HepG2 (cell line): ENCODE data around the gene THBD. TPM values are rescaled to one million over a fixed set of nuclear protein-coding genes. Genes with fewer than 3 reads are reported as not detected.

ENCODE experiments used
- ATAC-seq: fragments of 200-7000 bp; cut with Tn5 transposase; 3 replicates; pipeline ENCODE4 v1.9.1; 2020; ENCODE audit warnings: mild to moderate bottlenecking, moderate library complexity
- BruUV-seq: library from RNA; stranded (reverse); fragments of 400-500 nt; replicated peaks from 2 replicates; lab custom pipeline; 2021; lab: Mats Ljungman, UMichigan
- CTCF ChIA-PET: fragments of 300-600 bp; formaldehyde crosslinking; extraction: SDS; loops from one replicate; lab custom pipeline; 2021; ENCODE audit warnings: low total read pairs, inconsistent platforms, low intra/inter-chr PET ratio; lab: Yijun Ruan, JAX
- POLR2A ChIA-PET: fragments of 350-600 bp; sonication (Branson Sonifier 250); formaldehyde crosslinking; loops from one replicate; lab custom pipeline; 2020; ENCODE audit warnings: antibody characterized with exemption, inconsistent platforms; lab: Yijun Ruan, JAX
- DNase-seq: peaks from one replicate; pipeline ENCODE4 v3.0.0-alpha.2; 2015; ENCODE audit warnings: low spot score
- FAIRE-seq: peaks from 3 replicates; lab custom pipeline; 2011; peaks lifted over from hg19 to GRCh38; lab: Jason Lieb, UNC
- H2AFZ ChIP-seq: one replicate; pipeline ENCODE4 v1.6.1; 2011; ENCODE audit warnings: low read length, inconsistent platforms
- H3K27ac ChIP-seq: fragments of 300-600 bp; 3 replicates; pipeline ENCODE4 v1.8.0; 2011; ENCODE audit warnings: mixed run types, mild to moderate bottlenecking, mixed read lengths, low read length, inconsistent platforms; ENCODE audit not compliant: insufficient read depth; ENCODE audit errors: extremely low read length
- H3K27me3 ChIP-seq, 2 experiments: fragments of 200-600 bp in 1 of 2; 2 replicates in 1 of 2; 3 replicates in 1 of 2; pipeline versions ENCODE4 v1.6.0 to v1.8.0; 2011; ENCODE audit warnings: low read length in 2 of 2, mild to moderate bottlenecking in 2 of 2, moderate library complexity in 2 of 2, inconsistent platforms in 1 of 2; ENCODE audit not compliant: insufficient read depth in 2 of 2, control insufficient read depth in 1 of 2
- H3K36me3 ChIP-seq, 2 experiments: fragments of 200-600 bp in 1 of 2; replicated peaks in 1 of 2; 2 replicates in 1 of 2; 3 replicates in 1 of 2; pipeline versions ENCODE4 v1.5.1 to v1.8.0; 2011; ENCODE audit warnings: low read length in 2 of 2, inconsistent platforms in 1 of 2; ENCODE audit not compliant: insufficient read depth in 2 of 2, control insufficient read depth in 1 of 2
- H3K4me1 ChIP-seq: 2 replicates; pipeline ENCODE4 v1.5.1; 2012; ENCODE audit warnings: low read length, inconsistent platforms; ENCODE audit not compliant: insufficient read depth
- H3K4me2 ChIP-seq: 2 replicates; pipeline ENCODE4 v1.6.0; 2011; ENCODE audit warnings: low read depth, low read length, inconsistent platforms
- H3K4me3 ChIP-seq, 3 experiments: fragments of 200-600 bp in 1 of 3; sonication (generic), shearing (Covaris generic) in 1 of 3; replicated peaks in 1 of 3; 2 replicates each; pipeline ENCODE4 v1.5.1; 2011 to 2016; ENCODE audit warnings: low read length in 3 of 3, inconsistent platforms in 2 of 3, low read depth in 2 of 3, mild to moderate bottlenecking in 2 of 3, control low read depth in 1 of 3, mixed read lengths in 1 of 3; ENCODE audit not compliant: insufficient read depth in 1 of 3
- H3K79me2 ChIP-seq: one replicate; pipeline ENCODE4 v1.6.1; 2011; ENCODE audit warnings: low read length, inconsistent platforms; ENCODE audit not compliant: insufficient read depth
- H3K9ac ChIP-seq: 2 replicates; pipeline ENCODE4 v1.6.0; 2011; ENCODE audit warnings: mild to moderate bottlenecking, low read depth, low read length, inconsistent platforms; ENCODE audit not compliant: insufficient read depth
- H3K9me3 ChIP-seq: 2 replicates; pipeline ENCODE4 v1.5.1; 2012; ENCODE audit warnings: mild to moderate bottlenecking, low read length
- H4K20me1 ChIP-seq: 2 replicates; pipeline ENCODE4 v1.6.0; 2011; ENCODE audit warnings: inconsistent platforms, mild to moderate bottlenecking, low read length, moderate library complexity; ENCODE audit not compliant: insufficient read depth
- DDIT3 ChIP-seq: sonication (generic); formaldehyde crosslinking; IDR thresholded peaks from 2 replicates; pipeline ENCODE4 v1.4.0; 2020; ENCODE audit warnings: mild to moderate bottlenecking, missing genetic modification reagents
- PLRG1 ChIP-seq: fragments of 450-650 bp; conservative IDR thresholded peaks from 2 replicates; pipeline ENCODE4 v1.6.1; 2016
- TAF15 ChIP-seq: fragments of 200-400 bp; formaldehyde crosslinking; IDR thresholded peaks from one replicate; pipeline ENCODE4 v1.6.1; 2018; ENCODE audit warnings: mild to moderate bottlenecking, low read depth, low read length; ENCODE audit not compliant: poor library complexity, severe bottlenecking
- USF2 ChIP-seq, 2 experiments: sonication (generic) in 1 of 2; formaldehyde crosslinking in 1 of 2; IDR thresholded peaks; 2 replicates each; pipeline versions ENCODE4 v1.5.1 to v1.6.1; 2011 to 2020; ENCODE audit warnings: borderline replicate concordance in 1 of 2, low read depth in 1 of 2, low read length in 1 of 2, mild to moderate bottlenecking in 1 of 2, missing genetic modification reagents in 1 of 2, moderate library complexity in 1 of 2
- ZC3H4 ChIP-seq: sonication (generic); formaldehyde crosslinking; IDR thresholded peaks from 2 replicates; pipeline ENCODE4 v1.4.0; 2020; ENCODE audit warnings: missing genetic modification reagents, borderline replicate concordance
- ZNF230 ChIP-seq: sonication (generic); formaldehyde crosslinking; IDR thresholded peaks from 2 replicates; pipeline ENCODE4 v1.4.0; 2020; ENCODE audit warnings: mild to moderate bottlenecking, missing genetic modification reagents
- ZNF530 ChIP-seq: sonication (generic); formaldehyde crosslinking; IDR thresholded peaks from 2 replicates; pipeline ENCODE4 v1.5.0; 2020; ENCODE audit warnings: low read depth, mild to moderate bottlenecking, missing genetic modification reagents
- ZNF614 ChIP-seq: IDR thresholded peaks from 2 replicates; pipeline ENCODE4 v1.6.1; 2018; ENCODE audit warnings: missing biosample characterization, missing genetic modification reagents, inconsistent platforms, borderline replicate concordance
- ZNF670 ChIP-seq: sonication (generic); formaldehyde crosslinking; IDR thresholded peaks from 2 replicates; pipeline ENCODE4 v1.8.0; 2022; ENCODE audit warnings: mild to moderate bottlenecking, missing genetic modification reagents, borderline replicate concordance
- ZNF678 ChIP-seq: sonication (generic); formaldehyde crosslinking; IDR thresholded peaks from 2 replicates; pipeline ENCODE4 v1.4.0; 2020; ENCODE audit warnings: mild to moderate bottlenecking, missing genetic modification reagents
- ZNF782 ChIP-seq: sonication (generic); formaldehyde crosslinking; IDR thresholded peaks from 2 replicates; pipeline ENCODE4 v1.4.0; 2020; ENCODE audit warnings: missing genetic modification reagents, mild to moderate bottlenecking, borderline replicate concordance
- ZSCAN31 ChIP-seq: sonication (generic); formaldehyde crosslinking; IDR thresholded peaks from 2 replicates; pipeline ENCODE4 v1.5.0; 2020; ENCODE audit warnings: low read depth, mild to moderate bottlenecking, missing genetic modification reagents
- WGBS: methylation state at CpG from one replicate; pipeline ENCODE4 v1.1.6; 2017; ENCODE audit warnings: low lambda C conversion rate; 5-methylcytosine and 5-hydroxymethylcytosine counted together
- in situ Hi-C: cut with HindIII; loops from 2 replicates; pipeline ENCODE4 v1.10.0; 2017; ENCODE audit warnings: low pct_unique_long_range_greater_than_20kb; ENCODE audit not compliant: extremely low pct_ligation_motif_present
- intact Hi-C: fragments of 100-400 bp; cut with micrococcal nuclease; formaldehyde crosslinking; loops from one replicate; pipeline ENCODE4 v1.10.0; 2022; ENCODE audit not compliant: unreplicated experiment
- polyA plus RNA-seq, 8 experiments: library from polyadenylated mRNA; depleted of rRNA in 3 of 8; stranded (reverse) in 7 of 8; unstranded in 1 of 8; fragments of >200 nt; fragmentation: Illumina TruSeq in 4 of 8; extraction: Trizol in 4 of 8; gene quantifications; 2 replicates each; pipeline versions ENCODE4 v1.2.1 to v1.2.3, GENCODE V29; 2011 to 2016; ENCODE audit warnings: low read depth in 4 of 8, missing spikeins in 1 of 8, mixed read lengths in 1 of 8; ENCODE audit not compliant: insufficient read depth in 1 of 8
- total RNA-seq, 5 experiments: library from RNA; depleted of rRNA; stranded (reverse); fragments of >200 nt; fragmentation: Illumina TruSeq; extraction: Trizol; gene quantifications; 2 replicates each; pipeline ENCODE4 v1.2.3, GENCODE V29; 2016; ENCODE audit warnings: low read depth in 1 of 5
- TF ChIP-seq, protein P1 (sequence below): sonication (generic); formaldehyde crosslinking; IDR thresholded peaks from 2 replicates; pipeline ENCODE4 v1.4.0; 2020; ENCODE audit warnings: missing genetic modification reagents, borderline replicate concordance
- TF ChIP-seq, protein P2 (sequence below): sonication (generic); formaldehyde crosslinking; IDR thresholded peaks from 2 replicates; pipeline ENCODE4 v1.5.0; 2020; ENCODE audit warnings: missing genetic modification reagents, mild to moderate bottlenecking, borderline replicate concordance
- TF ChIP-seq, protein P3 (sequence below): sonication (generic); formaldehyde crosslinking; conservative IDR thresholded peaks from 2 replicates; pipeline ENCODE4 v1.4.0; 2020; ENCODE audit warnings: missing genetic modification reagents

The THBD gene
- total and polyA plus RNA-seq, 2 of the 13 experiments (the other 11 are each of a cell fraction or from before 2014, with no cell fraction given) = 0.03 TPM; not detected in 1

DNA sequence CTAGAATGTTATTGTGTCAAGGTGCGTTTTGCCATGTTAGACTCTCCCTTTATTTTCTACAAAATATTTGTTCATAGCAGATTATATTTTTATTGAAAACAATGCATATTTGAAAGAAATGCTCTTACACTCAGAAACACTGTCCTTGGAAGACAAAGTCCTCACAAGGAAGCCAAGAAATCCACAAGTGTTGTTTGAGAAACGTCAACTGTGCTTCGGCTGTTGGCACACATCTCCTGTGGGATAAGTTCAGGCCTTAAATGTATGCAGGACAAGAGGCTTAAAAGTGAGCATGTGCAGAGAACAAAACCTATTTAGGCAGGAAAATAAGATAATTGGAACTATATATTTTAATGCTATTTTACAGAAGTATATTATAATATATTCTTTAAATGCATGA lies 9.5 kb upstream of the THBD start:
- Histone ChIP-seq H3K9me3 (no peaks in the 10 kb centered on the region), H3K9ac (no peak overlapping the region), H3K4me3 (no peak overlapping the region), H3K4me1 (no peaks in the 10 kb centered on the region), H4K20me1 (no peaks in the 10 kb centered on the region), H3K4me2 (no peak overlapping the region), H3K27ac (no peak overlapping the region), H3K79me2 (no peaks in the 10 kb centered on the region), H3K27me3 (no peaks in the 10 kb centered on the region), H2AFZ (no peak overlapping the region), H3K36me3 (no peaks in the 10 kb centered on the region)
- FAIRE-seq (no peak), ATAC-seq (no peak), DNase-seq (no peak)
- intact Hi-C loops (no loop called here), in situ Hi-C loops (no loop called here)
- POLR2A ChIA-PET = no interaction called here
- BruUV-seq = no TSS peak
- CTCF ChIA-PET = no interaction called here
- 36% methylated on average over 3 of the region's 3 CpGs for WGBS
- TF ChIP-seq, protein P1, sequence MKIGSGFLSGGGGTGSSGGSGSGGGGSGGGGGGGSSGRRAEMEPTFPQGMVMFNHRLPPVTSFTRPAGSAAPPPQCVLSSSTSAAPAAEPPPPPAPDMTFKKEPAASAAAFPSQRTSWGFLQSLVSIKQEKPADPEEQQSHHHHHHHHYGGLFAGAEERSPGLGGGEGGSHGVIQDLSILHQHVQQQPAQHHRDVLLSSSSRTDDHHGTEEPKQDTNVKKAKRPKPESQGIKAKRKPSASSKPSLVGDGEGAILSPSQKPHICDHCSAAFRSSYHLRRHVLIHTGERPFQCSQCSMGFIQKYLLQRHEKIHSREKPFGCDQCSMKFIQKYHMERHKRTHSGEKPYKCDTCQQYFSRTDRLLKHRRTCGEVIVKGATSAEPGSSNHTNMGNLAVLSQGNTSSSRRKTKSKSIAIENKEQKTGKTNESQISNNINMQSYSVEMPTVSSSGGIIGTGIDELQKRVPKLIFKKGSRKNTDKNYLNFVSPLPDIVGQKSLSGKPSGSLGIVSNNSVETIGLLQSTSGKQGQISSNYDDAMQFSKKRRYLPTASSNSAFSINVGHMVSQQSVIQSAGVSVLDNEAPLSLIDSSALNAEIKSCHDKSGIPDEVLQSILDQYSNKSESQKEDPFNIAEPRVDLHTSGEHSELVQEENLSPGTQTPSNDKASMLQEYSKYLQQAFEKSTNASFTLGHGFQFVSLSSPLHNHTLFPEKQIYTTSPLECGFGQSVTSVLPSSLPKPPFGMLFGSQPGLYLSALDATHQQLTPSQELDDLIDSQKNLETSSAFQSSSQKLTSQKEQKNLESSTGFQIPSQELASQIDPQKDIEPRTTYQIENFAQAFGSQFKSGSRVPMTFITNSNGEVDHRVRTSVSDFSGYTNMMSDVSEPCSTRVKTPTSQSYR = no peak
- TF ChIP-seq ZNF614 (CRISPR knock-in tag) (no peak), ZC3H4 (CRISPR knock-in tag) (no peak), ZNF782 (CRISPR knock-in tag) (no peak), DDIT3 (CRISPR knock-in tag) (no peak), ZNF678 (CRISPR knock-in tag) (no peak), ZSCAN31 (CRISPR knock-in tag) (no peak), ZNF230 (CRISPR knock-in tag) (no peak), USF2 (IDR thresholded peaks at IDR 0.05; ENCODE audit: low read depth, low read length) (no peak), USF2 (CRISPR knock-in tag; IDR thresholded peaks at IDR 0.05; ENCODE audit: borderline replicate concordance) (no peak), ZNF670 (CRISPR knock-in tag) (no peak), TAF15 (no peak), ZNF530 (CRISPR knock-in tag) (no peak), PLRG1 (no peak)
- TF ChIP-seq, protein P2, sequence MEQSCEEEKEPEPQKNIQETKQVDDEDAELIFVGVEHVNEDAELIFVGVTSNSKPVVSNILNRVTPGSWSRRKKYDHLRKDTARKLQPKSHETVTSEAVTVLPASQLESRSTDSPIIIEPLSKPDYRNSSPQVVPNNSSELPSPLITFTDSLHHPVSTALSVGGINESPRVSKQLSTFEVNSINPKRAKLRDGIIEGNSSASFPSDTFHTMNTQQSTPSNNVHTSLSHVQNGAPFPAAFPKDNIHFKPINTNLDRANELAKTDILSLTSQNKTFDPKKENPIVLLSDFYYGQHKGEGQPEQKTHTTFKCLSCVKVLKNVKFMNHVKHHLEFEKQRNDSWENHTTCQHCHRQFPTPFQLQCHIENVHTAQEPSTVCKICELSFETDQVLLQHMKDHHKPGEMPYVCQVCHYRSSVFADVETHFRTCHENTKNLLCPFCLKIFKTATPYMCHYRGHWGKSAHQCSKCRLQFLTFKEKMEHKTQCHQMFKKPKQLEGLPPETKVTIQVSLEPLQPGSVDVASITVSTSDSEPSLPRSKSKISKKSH = no peak
- TF ChIP-seq, protein P3, sequence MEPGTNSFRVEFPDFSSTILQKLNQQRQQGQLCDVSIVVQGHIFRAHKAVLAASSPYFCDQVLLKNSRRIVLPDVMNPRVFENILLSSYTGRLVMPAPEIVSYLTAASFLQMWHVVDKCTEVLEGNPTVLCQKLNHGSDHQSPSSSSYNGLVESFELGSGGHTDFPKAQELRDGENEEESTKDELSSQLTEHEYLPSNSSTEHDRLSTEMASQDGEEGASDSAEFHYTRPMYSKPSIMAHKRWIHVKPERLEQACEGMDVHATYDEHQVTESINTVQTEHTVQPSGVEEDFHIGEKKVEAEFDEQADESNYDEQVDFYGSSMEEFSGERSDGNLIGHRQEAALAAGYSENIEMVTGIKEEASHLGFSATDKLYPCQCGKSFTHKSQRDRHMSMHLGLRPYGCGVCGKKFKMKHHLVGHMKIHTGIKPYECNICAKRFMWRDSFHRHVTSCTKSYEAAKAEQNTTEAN (CRISPR knock-in tag) = no peak
